Stimulated activated CD4-positive, alpha-beta T cell treated with anti-CD3 and anti-CD28 coated beads, Interleukin-15, amount 100 ng/mL, for 1 hour (primary cell): Measurements from ENCODE around the gene PLEKHA1.

ENCODE experiments used
- DNase-seq, 2 donors: peaks; one replicate each; pipeline ENCODE4 v3.0.0-alpha.2; 2020; ENCODE audit warnings: low read depth in 1 of 2, low spot score in 1 of 2

The PLEKHA1 gene

DNA sequence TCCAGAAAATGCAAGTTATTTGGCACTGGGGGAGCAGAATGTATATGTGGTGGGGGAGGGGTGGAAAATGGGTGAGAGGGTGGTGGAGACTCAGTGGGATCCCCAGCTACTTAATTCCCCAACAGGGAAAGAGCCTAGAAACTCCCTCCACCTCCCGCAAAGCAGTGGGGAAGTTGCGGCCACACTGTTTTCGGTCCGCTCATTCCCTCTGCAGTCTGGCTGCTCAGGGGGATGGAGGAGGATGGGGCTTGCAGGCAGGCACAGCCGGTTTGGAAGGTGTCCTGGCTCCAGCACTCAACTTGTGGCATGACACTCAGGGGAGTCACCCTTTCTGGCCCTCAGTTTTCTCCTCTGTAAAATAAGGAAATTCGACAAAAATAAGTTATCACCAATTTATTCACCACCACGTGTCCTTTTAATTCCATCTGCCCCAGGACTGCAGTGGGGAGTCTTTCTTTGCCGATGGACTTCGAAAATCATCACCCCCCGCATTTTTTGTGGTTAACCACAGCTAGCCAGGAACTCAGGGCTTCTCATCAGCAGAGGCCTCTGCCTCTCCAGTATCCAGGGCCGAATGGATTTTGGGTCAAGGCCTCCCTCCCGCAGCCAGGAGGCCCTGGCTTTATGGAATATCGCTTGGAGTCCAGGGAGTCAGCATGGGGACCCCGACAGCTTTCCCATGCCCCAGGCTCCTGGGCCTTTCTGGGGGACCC is 85.2 kb downstream of the PLEKHA1 start:
- DNase-seq, result no peak

- no peak for DNase-seq
Measured at GRCh38 chr10:122460891-122461293, 86.4 kb downstream of the PLEKHA1 start.

GRCh38 chr10:122461367-122461728 is 86.8 kb downstream of the PLEKHA1 start, which contains the start of gene HTRA1:
TSS of gene HTRA1 (plus strand) at chr10:122461553. CDS start at chr10:122461653, 100 bp downstream.
- DNase-seq, result no peak

DNA sequence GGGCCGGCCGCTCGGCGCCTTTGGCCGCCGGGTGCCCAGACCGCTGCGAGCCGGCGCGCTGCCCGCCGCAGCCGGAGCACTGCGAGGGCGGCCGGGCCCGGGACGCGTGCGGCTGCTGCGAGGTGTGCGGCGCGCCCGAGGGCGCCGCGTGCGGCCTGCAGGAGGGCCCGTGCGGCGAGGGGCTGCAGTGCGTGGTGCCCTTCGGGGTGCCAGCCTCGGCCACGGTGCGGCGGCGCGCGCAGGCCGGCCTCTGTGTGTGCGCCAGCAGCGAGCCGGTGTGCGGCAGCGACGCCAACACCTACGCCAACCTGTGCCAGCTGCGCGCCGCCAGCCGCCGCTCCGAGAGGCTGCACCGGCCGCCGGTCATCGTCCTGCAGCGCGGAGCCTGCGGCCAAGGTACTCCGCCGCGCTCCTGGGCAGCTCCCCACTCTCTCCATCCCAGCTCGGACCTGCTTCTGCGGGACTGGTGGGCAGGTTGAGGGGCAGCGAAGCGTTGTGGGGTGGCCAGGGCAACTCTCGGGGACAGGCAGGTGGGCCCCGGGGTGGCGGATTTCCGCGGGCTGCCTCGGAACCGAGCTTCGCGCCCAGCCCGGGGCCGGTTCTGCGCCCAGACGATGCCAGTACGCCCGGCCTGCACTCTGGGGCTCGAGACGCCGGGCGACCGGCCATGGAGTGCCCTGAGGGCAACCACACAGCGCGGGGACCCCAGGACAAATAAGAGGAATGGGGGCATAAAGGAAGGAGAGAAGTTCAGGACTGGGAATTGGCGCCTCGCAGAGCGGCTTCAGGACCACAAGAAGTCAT is 87.4 kb downstream of the PLEKHA1 start:
- no peak for DNase-seq

- DNase-seq, result no peak
Measured at GRCh38 chr10:122462533-122463465, 88.3 kb downstream of the PLEKHA1 start.

GRCh38 chr10:122463466-122464249 is 89.2 kb downstream of the PLEKHA1 start:
- DNase-seq, result no peak

GRCh38 chr10:122464250-122464510 is 89.7 kb downstream of the PLEKHA1 start:
- no peak for DNase-seq

- no peak for DNase-seq
Measured at GRCh38 chr10:122464586-122464985, 90.1 kb downstream of the PLEKHA1 start.

DNA sequence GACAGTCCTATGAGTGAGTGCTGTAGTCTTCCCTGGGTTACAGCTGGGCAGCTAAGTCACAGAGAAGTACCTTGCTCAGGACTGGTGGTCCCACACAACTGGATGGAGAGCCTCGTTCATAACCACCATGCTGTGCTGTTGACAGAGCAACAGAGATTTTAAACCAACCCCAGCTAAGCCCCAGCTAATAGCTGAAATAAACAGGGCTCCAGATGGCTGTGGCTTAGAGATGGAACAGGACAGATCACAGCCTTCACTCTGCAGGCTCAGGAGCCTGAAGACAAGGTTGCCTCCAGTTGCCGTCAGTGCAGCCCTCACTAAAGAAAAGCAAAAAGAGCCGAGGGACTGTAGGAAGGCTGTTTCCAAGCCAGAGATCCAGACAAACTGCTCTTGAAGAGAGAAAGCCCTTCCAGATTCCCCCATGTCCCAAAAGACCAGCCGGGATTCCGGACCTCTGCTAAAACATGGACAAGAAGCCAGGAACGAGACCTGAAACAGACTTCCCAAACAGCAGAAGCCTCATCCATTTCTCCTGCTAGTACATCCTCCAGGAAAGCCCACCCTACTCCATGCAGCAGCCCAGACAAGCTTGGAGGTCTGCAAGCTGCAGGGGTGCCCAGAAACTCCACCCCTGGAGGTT is 91.0 kb downstream of the PLEKHA1 start:
- DNase-seq, result no peak

DNA sequence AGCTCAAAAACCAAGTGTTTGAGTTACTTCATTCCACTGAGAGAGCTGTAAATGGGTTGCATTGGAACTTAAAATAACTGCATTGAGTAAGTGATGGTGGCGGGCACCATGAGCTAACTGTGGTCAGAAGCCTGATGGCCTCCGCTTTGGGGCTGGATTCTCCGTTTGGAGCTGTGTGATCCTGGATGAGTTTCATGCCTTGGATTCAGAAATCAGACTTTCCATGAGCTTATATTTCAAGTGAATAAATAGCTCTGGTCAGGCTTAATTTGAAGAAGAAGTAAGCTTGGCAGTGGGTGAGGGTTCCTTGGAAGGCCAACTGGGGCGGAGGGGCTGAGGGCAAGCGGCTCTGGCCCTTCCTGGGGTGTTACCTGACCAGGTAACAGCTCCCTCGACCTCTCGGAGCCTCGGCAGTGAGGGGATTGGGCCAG is 92.5 kb downstream of the PLEKHA1 start:
- no peak for DNase-seq

DNA sequence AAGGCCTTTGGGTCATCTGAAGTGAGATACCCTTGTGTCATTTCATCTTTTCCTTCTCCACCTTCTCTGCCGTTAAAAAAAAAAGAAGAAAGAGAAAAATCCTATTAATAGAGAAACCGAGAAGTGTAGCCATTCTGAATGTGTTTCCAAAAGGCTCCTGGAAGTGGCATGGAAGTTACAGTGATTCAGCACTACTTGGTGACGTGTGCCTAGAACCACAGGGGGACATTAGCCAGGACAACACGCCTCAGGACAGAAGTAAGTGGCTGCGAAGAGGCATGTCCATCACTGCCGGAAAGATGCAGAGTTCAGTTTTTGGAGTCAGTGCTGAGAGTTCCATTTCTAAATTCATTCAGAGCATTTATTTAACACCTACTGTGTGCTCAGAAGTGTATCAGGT is 93.2 kb downstream of the PLEKHA1 start:
- no peak for DNase-seq

DNA sequence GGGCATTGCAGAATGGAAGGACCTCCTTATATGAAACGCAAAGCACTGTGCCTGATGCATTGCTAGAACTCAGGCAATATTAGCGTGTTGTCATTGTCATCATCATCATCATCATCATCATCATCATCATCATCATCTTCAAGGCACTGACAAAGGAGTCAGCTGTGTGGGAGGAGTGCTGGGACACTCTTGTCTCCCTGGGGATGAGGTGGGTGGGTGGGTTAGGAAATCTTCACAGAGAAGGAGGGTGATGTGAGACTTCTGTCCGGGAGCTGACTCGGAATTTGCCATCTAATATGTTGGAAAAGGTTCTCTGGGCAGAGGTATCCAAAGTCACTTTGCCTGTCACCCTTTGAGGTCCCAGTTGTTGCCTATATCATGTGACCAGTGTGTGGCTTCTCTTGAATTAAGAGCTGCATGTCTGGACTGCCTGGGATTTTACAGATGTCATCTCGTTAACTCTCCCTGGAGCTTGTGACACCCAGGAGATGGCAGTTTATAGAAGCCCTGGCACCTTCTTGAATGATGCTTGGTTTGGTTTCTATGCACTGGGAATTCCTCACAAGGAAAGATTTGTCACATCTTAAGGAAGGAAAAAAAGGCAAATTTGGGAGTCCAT is 93.9 kb downstream of the PLEKHA1 start:
- no peak for DNase-seq

DNA sequence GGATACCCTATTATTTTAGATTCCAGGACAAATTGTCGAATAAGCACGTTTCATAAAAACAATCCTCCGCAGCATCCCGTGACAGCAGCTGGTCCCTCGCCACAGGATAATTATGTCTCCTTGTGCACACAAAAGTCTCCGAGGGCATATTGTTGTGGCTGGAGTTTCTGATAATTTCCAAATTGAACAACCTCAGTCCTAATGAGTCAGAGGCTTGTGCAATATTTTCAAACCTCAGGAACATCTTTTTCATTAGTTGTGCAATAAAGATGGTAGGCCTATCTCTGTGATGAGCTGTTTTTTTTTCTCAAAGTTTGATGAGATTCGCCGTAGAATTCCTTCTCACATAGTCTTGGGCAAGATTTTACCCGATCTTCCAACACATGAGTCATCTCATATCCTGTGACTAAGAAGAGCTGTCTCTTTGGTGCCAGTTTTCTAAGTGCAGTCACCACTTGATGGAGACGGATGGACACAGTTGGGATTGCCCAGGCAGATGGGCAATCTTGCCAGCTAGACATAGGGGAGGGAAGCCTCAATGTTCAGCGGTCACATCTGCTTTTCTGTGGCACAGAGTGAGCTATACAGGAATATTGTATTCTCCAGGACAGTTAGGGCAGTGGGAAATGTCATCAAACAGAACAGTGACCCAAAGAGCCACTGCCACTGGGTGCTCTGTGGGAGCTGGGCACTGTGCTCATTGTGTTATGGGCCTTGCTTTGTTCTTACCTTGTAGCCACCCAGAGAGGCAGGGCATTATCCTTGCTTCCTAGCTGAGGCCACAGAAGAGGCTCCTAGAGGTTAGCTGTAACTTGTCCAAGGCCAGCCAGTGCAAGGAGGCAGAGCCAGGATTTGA is 94.6 kb downstream of the PLEKHA1 start:
- no peak for DNase-seq

- DNase-seq, result no peak
Measured at GRCh38 chr10:122469848-122470247, 95.3 kb downstream of the PLEKHA1 start.

DNA sequence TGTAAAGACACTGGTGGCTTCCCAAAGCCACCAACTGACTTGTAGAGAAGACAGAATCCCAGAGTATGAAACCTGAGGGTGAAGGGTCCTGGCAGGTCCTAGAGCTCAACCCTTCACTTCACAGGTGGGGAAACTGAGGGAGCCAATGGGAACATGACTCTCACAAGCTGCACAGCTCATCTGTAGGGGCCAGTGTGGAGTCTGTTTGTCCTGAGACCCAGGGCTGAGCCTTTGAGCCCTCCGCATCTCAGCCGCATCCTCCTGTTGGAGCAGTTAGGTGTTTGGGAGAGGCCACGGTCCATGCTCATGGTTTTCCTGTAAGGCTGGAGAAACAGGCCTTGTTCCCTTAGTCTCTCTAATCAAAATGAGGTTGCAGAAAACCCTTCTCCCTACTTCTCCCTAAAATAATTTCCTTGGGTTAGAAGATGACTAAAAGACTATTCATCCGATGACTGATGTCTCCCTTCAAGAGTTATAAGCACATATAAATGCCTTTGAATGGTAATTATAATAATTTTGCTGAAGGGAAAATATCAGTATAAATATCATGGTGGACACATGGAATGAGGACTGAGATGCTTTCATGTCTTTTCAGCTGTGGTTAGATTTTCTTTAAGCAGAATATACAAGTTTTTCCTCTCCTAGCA is 97.1 kb downstream of the PLEKHA1 start:
- no peak for DNase-seq

DNA sequence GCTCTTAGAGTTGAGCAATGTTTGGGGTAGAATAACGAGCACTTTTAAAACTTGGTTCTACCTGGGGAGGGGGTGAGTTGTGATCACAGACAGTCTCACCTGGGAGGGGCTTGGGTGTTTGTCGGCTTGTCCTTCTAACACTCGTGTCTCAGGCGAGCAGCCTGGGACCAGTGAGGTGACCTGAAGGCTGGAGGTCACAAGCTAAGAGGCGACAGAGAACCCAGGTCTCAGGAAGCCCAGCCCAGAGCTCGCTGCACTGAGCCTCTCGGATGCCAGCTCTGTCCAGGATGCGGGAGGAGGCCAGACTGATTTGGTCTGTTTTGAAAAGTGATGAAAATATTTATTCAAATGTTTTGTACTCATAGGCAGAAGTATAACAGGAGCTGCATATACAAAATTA is 98.6 kb downstream of the PLEKHA1 start:
- DNase-seq, result no peak

- DNase-seq, result no peak
Measured at GRCh38 chr10:122474131-122474818, 99.8 kb downstream of the PLEKHA1 start.

- no peak for DNase-seq
Measured at GRCh38 chr10:122475100-122475499, 100.6 kb downstream of the PLEKHA1 start.
